HepG2 (cell line): ENCODE data around the gene OR10AD1.

ENCODE experiments used
- FLYWCH1 ChIP-seq: sonication (generic); formaldehyde crosslinking; IDR thresholded peaks from 2 replicates; pipeline ENCODE4 v1.8.1; 2023; ENCODE audit warnings: mild to moderate bottlenecking, missing genetic modification reagents
- RNF2 ChIP-seq: fragments of 450-650 bp; conservative IDR thresholded peaks from 2 replicates; pipeline ENCODE4 v1.6.1; 2016; ENCODE audit warnings: low read depth
- ZNF121 ChIP-seq: sonication (generic); formaldehyde crosslinking; IDR thresholded peaks from 2 replicates; pipeline ENCODE4 v1.5.0; 2020; ENCODE audit warnings: mild to moderate bottlenecking, missing genetic modification reagents
- ZNF280B ChIP-seq: sonication (generic); formaldehyde crosslinking; IDR thresholded peaks from 2 replicates; pipeline ENCODE4 v1.5.0; 2020; ENCODE audit warnings: missing genetic modification reagents, mild to moderate bottlenecking, borderline replicate concordance
- TF ChIP-seq, protein P1 (sequence below): sonication (generic); formaldehyde crosslinking; IDR thresholded peaks from 2 replicates; pipeline ENCODE4 v1.4.0; 2020; ENCODE audit warnings: missing genetic modification reagents

- TF ChIP-seq ZNF121 (CRISPR knock-in tag) (no peak), RNF2 (peak; percentile 41; the same call in 1 of the 2 replicates), FLYWCH1 (no peak), ZNF280B (CRISPR knock-in tag) (no peak)
- TF ChIP-seq, protein P1, sequence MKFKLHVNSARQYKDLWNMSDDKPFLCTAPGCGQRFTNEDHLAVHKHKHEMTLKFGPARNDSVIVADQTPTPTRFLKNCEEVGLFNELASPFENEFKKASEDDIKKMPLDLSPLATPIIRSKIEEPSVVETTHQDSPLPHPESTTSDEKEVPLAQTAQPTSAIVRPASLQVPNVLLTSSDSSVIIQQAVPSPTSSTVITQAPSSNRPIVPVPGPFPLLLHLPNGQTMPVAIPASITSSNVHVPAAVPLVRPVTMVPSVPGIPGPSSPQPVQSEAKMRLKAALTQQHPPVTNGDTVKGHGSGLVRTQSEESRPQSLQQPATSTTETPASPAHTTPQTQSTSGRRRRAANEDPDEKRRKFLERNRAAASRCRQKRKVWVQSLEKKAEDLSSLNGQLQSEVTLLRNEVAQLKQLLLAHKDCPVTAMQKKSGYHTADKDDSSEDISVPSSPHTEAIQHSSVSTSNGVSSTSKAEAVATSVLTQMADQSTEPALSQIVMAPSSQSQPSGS: peak; percentile 36; the same call in 1 of the 2 replicates
Observed at GRCh38 chr12:48157018-48157888, 45.8 kb downstream of the OR10AD1 start, which contains the start of gene ASB8.
